Endodermal cell (in vitro differentiated cells): Measurements from ENCODE around the gene CADM4. TPM values are rescaled to one million over a fixed set of nuclear protein-coding genes. Genes with fewer than 3 reads are reported as not detected.

Experiments
- DNase-seq: peaks from one replicate; pipeline ENCODE4 v3.0.0-alpha.2; 2017
- H3K27ac ChIP-seq: 2 replicates; pipeline ENCODE4 v1.5.1; 2013; ENCODE audit warnings: mild to moderate bottlenecking, low read depth, low read length, moderate library complexity
- H3K27me3 ChIP-seq: 2 replicates; pipeline ENCODE4 v1.6.1; 2013; ENCODE audit warnings: mild to moderate bottlenecking, low read length, moderate library complexity; ENCODE audit not compliant: insufficient read depth, control insufficient read depth, poor library complexity, severe bottlenecking
- H3K36me3 ChIP-seq: 2 replicates; pipeline ENCODE4 v1.7.0; 2013; ENCODE audit warnings: mild to moderate bottlenecking, low read length, moderate library complexity; ENCODE audit not compliant: control insufficient read depth, insufficient read depth
- H3K4me1 ChIP-seq: one replicate; pipeline ENCODE4 v1.7.0; 2013; ENCODE audit warnings: low read length; ENCODE audit not compliant: control insufficient read depth, insufficient read depth
- H3K4me3 ChIP-seq: 2 replicates; pipeline ENCODE4 v1.5.1; 2013; ENCODE audit warnings: mild to moderate bottlenecking, low read length, moderate library complexity
- H3K9ac ChIP-seq: 2 replicates; pipeline ENCODE4 v1.6.1; 2013; ENCODE audit warnings: mild to moderate bottlenecking, low read length, moderate library complexity; ENCODE audit not compliant: poor library complexity, severe bottlenecking; ENCODE audit errors: extremely low read depth
- H3K9me3 ChIP-seq: 2 replicates; pipeline ENCODE4 v1.6.1; 2013; ENCODE audit warnings: mild to moderate bottlenecking, low read length, moderate library complexity; ENCODE audit not compliant: control insufficient read depth
- H3K27ac Mint-ChIP-seq: 2 replicates; pipeline ENCODE4 v1.8.0; 2020; ENCODE audit warnings: mixed read lengths
- H3K27me3 Mint-ChIP-seq: 2 replicates; pipeline ENCODE4 v1.8.0; 2021; ENCODE audit warnings: mild to moderate bottlenecking, mixed read lengths; ENCODE audit not compliant: insufficient read depth
- H3K36me3 Mint-ChIP-seq: 2 replicates; pipeline ENCODE4 v1.8.0; 2020; ENCODE audit warnings: low read depth, mixed read lengths
- H3K4me1 Mint-ChIP-seq: 2 replicates; pipeline ENCODE4 v1.8.0; 2020; ENCODE audit warnings: mixed read lengths
- H3K4me3 Mint-ChIP-seq: 2 replicates; pipeline ENCODE4 v1.8.0; 2020; ENCODE audit warnings: mild to moderate bottlenecking, moderate library complexity, mixed read lengths
- H3K9me3 Mint-ChIP-seq: 2 replicates; pipeline ENCODE4 v1.8.0; 2020; ENCODE audit warnings: mild to moderate bottlenecking, mixed read lengths
- CTCF ChIP-seq: fragments of 200-600 bp; sonication (generic); conservative IDR thresholded peaks from 2 replicates; pipeline ENCODE4 v1.5.0; 2021; ENCODE audit warnings: antibody characterized with exemption, mild to moderate bottlenecking
- WGBS, 2 experiments: methylation state at CpG; one replicate each; pipeline versions ENCODE4 v1.1.5 to v1.1.7; 2013; ENCODE audit warnings: missing lambda C conversion rate in 2 of 2, mixed read lengths in 1 of 2; ENCODE audit not compliant: insufficient coverage in 1 of 2, insufficient read length in 1 of 2; 5-methylcytosine and 5-hydroxymethylcytosine counted together
- total RNA-seq, 2 donors: library from RNA; stranded (reverse); fragmentation: NEBNext Ultra II Directional in 1 of 2; extraction: Animal tissue kit (Norgen Biotek cat#: 25700) in 1 of 2; gene quantifications; 2 replicates in 1 of 2; 3 replicates in 1 of 2; pipeline ENCODE4 v1.2.1, GENCODE V29; 2021

The CADM4 gene
- total RNA-seq, 2 donors from 2014 or later = 9.3 to 19.9 TPM

DNA sequence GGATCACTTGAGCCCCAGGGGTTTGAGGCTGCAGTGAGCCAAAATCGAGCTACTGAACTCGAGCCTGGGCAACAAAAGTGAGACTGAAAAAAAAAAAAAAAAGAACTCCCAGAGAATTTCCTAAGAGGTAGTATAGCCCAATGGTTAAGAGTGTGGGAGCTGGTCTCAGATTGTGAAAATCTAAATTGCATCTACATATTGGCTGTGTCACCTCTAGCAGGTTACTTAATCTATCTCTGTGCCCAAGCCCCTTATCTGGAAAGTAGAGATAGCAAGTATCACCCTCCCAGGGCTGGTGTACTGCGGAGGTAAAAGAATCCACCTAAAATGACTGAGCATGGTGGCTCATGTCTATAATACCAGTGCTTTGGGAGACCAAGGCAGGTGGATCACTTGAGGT, 34.0 kb upstream of the CADM4 start:
- Mint-ChIP-seq H3K4me3 (no peak overlapping the region), H3K27ac (no peak overlapping the region), H3K27me3 (peaks cover 47% of the 10 kb centered on the region), H3K9me3 (no peaks in the 10 kb centered on the region), H3K4me1 (peaks cover 24% of the 10 kb centered on the region), H3K36me3 (no peaks in the 10 kb centered on the region)
- Histone ChIP-seq H3K9me3 (no peaks in the 10 kb centered on the region), H3K36me3 (no peaks in the 10 kb centered on the region), H3K4me1 (no peaks in the 10 kb centered on the region), H3K4me3 (no peak overlapping the region), H3K9ac (no peak overlapping the region), H3K27me3 (no peaks in the 10 kb centered on the region), H3K27ac (no peak overlapping the region)
- TF ChIP-seq CTCF = no peak
- DNase-seq = peak; percentile 54
- 78 to 82% methylated on average over 3 of the region's 3 CpGs for whole genome bisulfite sequencing, 2 experiments

DNA sequence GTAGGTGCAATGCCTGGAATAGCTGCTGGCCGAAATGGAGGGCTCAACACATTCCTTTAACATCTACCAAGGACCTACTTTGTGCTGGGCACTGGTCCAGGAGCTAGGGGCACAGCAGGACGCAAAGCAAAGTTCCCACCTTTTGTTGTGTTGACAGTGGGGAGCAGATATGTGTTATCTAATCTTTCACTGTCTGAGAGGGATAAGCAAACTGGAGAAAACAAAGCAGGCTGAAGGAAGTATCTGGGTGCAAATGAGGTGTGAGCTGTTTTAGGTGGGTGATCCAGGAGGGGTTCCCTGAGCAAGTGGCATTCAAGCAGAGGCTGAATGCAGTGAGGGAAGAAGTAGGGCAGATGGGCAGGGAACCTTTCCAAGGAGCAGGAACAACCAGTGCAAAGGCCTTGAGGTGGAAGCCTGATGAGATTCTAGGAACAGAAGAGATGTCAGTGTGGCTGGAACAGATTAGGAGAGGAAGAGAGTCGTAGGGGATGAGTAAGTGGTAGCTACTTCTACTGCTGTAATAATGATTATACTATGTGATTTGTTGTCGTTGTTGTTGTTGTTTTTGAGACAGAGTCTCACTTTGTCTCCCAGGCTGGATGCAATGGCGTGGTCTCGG, 32.5 kb upstream of the CADM4 start:
- Mint-ChIP-seq H3K4me1 (peaks cover 33% of the 10 kb centered on the region), H3K27me3 (peaks cover 53% of the 10 kb centered on the region), H3K4me3 (no peak overlapping the region), H3K9me3 (no peaks in the 10 kb centered on the region), H3K36me3 (peaks cover 3% of the 10 kb centered on the region), H3K27ac (peak overlapping the region; percentile 78)
- Histone ChIP-seq H3K27ac (peak overlapping the region; percentile 12), H3K4me3 (no peak overlapping the region), H3K36me3 (peaks cover 3% of the 10 kb centered on the region), H3K4me1 (peaks cover 3% of the 10 kb centered on the region), H3K9me3 (no peaks in the 10 kb centered on the region), H3K9ac (no peak overlapping the region), H3K27me3 (no peaks in the 10 kb centered on the region)
- DNase-seq = peak; percentile 90
- 37 to 67% methylated on average over 1 to 5 of the region's 6 CpGs for WGBS, 2 experiments
- no peak for TF ChIP-seq CTCF

DNA sequence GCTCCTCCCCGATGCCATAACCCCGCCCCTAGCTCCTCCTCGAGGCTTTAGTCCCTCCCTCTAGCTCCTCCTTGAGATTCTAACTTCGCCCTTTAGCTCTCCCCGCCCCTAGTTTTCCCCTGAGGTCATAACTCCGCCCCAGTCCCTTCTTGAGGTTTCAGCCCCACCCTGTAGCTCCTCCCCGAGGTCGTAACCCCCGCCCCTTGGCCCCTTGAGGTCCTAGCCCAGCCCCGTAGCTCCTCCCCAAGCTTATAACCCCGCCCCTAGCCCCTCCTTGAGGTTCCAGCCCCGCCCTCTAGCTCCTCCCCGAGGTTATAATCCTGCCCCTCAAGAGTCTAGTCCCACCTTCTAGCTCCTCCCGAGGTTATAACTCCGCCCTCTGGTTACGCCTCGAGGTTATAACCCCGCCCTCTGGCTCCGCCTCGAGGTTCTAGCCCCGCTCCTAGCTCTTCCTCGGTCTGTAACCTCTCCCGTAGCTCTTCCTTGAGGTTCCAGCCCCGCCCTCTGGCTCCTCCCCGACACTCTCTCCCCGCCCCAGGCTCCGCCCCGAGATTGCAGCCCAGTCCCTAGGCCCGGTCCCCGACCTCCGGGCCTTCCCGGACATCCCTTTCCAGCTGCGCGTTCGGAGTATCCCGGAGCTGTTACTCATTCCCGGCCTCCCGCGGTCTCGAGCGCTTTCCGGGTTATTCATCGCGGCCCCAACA, 28.9 kb upstream of the CADM4 start:
- Histone ChIP-seq H3K4me1 (peaks cover 3% of the 10 kb centered on the region), H3K9me3 (no peaks in the 10 kb centered on the region), H3K9ac (peak overlapping the region; percentile 63), H3K4me3 (peak overlapping the region; percentile 92), H3K27ac (no peak overlapping the region), H3K27me3 (no peaks in the 10 kb centered on the region), H3K36me3 (peaks cover 19% of the 10 kb centered on the region)
- H3K27me3 Mint-ChIP-seq = peaks cover 33% of the 10 kb centered on the region
- H3K9me3 Mint-ChIP-seq = no peaks in the 10 kb centered on the region
- peaks cover 17% of the 10 kb centered on the region for H3K36me3 Mint-ChIP-seq
- peak overlapping the region; percentile 68 for H3K4me3 Mint-ChIP-seq
- peaks cover 26% of the 10 kb centered on the region for H3K4me1 Mint-ChIP-seq
- peak; percentile 100 for DNase-seq
- WGBS, 2 experiments = 0% methylated on average over 16 to 44 of the region's 44 CpGs
- peak overlapping the region; percentile 44 for H3K27ac Mint-ChIP-seq
- no peak for TF ChIP-seq CTCF
